ENCODE measurements around the gene SNX27. TPM values are rescaled to one million over a fixed set of nuclear protein-coding genes. Genes with fewer than 3 reads are reported as not detected.

Gene SNX27
- total and polyA plus RNA-seq, 2 donors (not counting 3 experiments of a cell fraction or from before 2014, with no cell fraction given) = 8.1 to 24.9 TPM

DNA sequence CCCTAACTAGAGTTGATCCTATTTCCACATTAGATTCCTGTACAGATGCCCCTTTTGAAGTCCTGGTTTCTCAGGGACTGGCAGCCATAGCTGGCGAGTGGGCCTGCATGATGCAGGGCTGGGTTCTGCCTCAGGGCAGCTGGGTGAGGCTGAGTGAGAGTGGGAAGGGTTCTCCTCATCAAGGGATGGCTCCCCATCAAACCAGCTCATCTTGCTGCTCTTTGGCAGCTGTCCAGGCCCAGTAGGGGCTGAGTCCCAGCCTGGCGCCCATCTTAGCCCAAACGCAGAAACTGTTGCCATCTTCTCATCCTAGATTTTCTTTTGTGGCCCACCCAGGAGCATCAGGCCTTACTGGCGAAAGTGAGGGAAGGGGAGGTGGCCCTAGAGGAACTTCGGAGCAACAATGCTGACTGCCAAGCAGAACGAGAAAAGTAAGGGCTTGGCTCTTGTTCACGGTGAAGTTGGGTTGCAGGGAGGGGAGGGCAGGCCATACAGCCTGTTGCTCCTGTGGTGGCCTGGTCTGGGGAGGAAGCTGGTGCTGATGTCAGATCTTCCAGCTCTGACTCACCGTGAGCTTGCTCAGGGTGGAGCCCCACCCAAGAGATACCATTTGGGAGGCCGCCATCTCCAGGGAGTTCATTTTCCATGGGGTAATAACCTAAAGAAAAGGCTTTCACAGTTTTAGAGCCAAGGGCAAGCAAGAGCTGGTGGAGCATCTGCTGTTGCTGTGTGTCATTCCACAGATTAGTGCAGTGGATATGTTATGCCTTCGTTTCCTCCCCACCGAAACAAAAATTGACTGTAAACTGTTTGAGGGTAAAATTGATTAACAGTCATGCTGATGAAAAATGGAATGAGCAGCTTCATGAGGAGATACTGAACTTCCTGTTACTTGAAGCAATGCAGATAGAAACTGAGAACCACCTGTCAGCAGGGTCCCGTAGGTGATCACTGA is 37.0 kb upstream of the SNX27 start:
- Histone ChIP-seq H3K36me3 (ENCODE audit: control insufficient read depth in 2 of 2, extremely low read depth in 1 of 2, insufficient read depth in 2 of 2, low read length in 2 of 2) (no peaks in the 10 kb centered on the region), H3K4me1 (ENCODE audit: control insufficient read depth, extremely low read depth, insufficient read depth, low read length) (no peaks in the 10 kb centered on the region), H2AFZ (ENCODE audit: low read depth, low read length) (peak overlapping the region; percentile 36), H3K27me3 (ENCODE audit: control insufficient read depth in 2 of 2, insufficient read depth in 2 of 2, low read length in 2 of 2) (no peaks in the 10 kb centered on the region), H3K9me1 (replicated peaks; ENCODE audit: control insufficient read depth, extremely low read depth, insufficient read depth, low read length) (no peaks in the 10 kb centered on the region), H3K9me3 (replicated peaks; ENCODE audit: control insufficient read depth, insufficient read depth, low read length) (no peaks in the 10 kb centered on the region), H3K79me2 (ENCODE audit: control insufficient read depth, insufficient read depth, low read length) (no peaks in the 10 kb centered on the region), H3K4me2 (ENCODE audit: insufficient read depth, low read length) (no peak overlapping the region), H3K9ac (replicated peaks; ENCODE audit: extremely low read depth, insufficient read depth, low read length) (no peak overlapping the region), H4K20me1 (replicated peaks; ENCODE audit: control insufficient read depth, extremely low read depth, insufficient read depth, low read length) (no peaks in the 10 kb centered on the region), H3K27ac (ENCODE audit: insufficient read depth, low read depth, low read length) (no peak overlapping the region), H3K4me3 (replicated peaks in 1 of 3; ENCODE audit: insufficient read depth in 1 of 3, low read depth in 1 of 3, low read length in 3 of 3) (no peak overlapping the region)
- ChIA-PET CTCF (interaction anchor here (0.7 to 3.1 kb wide), 2 partner anchors 13 to 131 kb away, joined by 5 to 9 read pairs; no protein-coding TSS in a partner anchor), POLR2A (interaction anchor here (1.0 kb wide), 1 partner anchor 34 kb away, joined by 3 read pairs; no protein-coding TSS in a partner anchor)
- peak; percentile 61 for TF ChIP-seq FOS (IDR thresholded peaks at IDR 0.05; ENCODE audit: borderline replicate concordance, insufficient read depth, low read length)
- TF ChIP-seq, protein P1, sequence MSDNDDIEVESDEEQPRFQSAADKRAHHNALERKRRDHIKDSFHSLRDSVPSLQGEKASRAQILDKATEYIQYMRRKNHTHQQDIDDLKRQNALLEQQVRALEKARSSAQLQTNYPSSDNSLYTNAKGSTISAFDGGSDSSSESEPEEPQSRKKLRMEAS (IDR thresholded peaks at IDR 0.05; ENCODE audit: insufficient read depth, insufficient read length) = no peak
- no peak for TF ChIP-seq POLR2A (IDR thresholded peaks at IDR 0.05; ENCODE audit: low read depth, low read length)
- dilution Hi-C loops (cut with MboI; ENCODE audit: extremely low pct_ligation_motif_present, low sequenced_read_pairs) (no loop called here), intact Hi-C loops (cut with micrococcal nuclease) (no loop called here)
- BruUV-seq (replicated peaks) = no TSS peak
- DNase-seq (ENCODE audit: low read depth, low spot score) = peak; percentile 12
- FAIRE-seq = no peak

DNA sequence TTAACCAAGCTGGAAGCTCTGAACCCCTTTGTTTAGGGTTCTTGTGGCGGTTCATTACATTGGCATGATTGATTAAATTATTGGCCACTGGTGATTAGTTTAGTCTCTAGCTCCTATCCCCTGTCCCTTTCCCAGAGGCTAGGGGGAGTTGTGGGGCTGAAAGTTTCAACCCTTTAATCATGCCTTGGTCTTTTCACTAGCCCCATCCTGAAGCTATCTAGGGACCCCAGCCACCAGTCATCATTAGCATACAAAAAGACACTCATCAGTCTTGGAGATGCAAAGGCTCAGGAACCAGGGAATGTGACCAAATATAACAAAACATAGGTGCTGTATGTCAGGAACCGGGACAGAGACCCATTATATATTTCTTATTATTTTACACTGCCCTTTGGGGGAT is 34.7 kb upstream of the SNX27 start:
- FAIRE-seq (no peak), DNase-seq (ENCODE audit: low read depth, low spot score) (no peak)
- H3K9ac ChIP-seq (replicated peaks; ENCODE audit: extremely low read depth, insufficient read depth, low read length) = no peak overlapping the region
- no peaks in the 10 kb centered on the region for H3K4me1 ChIP-seq (ENCODE audit: control insufficient read depth, extremely low read depth, insufficient read depth, low read length)
- no peaks in the 10 kb centered on the region for H3K27me3 ChIP-seq (ENCODE audit: control insufficient read depth in 2 of 2, insufficient read depth in 2 of 2, low read length in 2 of 2)
- no peak overlapping the region for H3K4me2 ChIP-seq (ENCODE audit: insufficient read depth, low read length)
- dilution Hi-C loops (cut with MboI; ENCODE audit: extremely low pct_ligation_motif_present, low sequenced_read_pairs) = no loop called here
- H3K9me1 ChIP-seq (replicated peaks; ENCODE audit: control insufficient read depth, extremely low read depth, insufficient read depth, low read length) = no peaks in the 10 kb centered on the region
- no peak overlapping the region for H3K27ac ChIP-seq (ENCODE audit: insufficient read depth, low read depth, low read length)
- TF ChIP-seq POLR2A (IDR thresholded peaks at IDR 0.05; ENCODE audit: low read depth, low read length) (no peak), FOS (IDR thresholded peaks at IDR 0.05; ENCODE audit: borderline replicate concordance, insufficient read depth, low read length) (no peak), MYC (IDR thresholded peaks at IDR 0.05; ENCODE audit: low read depth, low read length) (no peak), EZH2 (IDR thresholded peaks at IDR 0.05; ENCODE audit: borderline replicate concordance, low read depth, low read length, severe bottlenecking) (no peak), JUN (IDR thresholded peaks at IDR 0.05; ENCODE audit: borderline replicate concordance, insufficient read depth, insufficient read length, low read depth) (no peak), POLR2AphosphoS5 (IDR thresholded peaks at IDR 0.05; ENCODE audit: insufficient read depth, low read depth, low read length) (no peak), GATA2 (IDR thresholded peaks at IDR 0.05; ENCODE audit: insufficient read depth, insufficient read length, low read depth, low read length) (no peak)
- TF ChIP-seq, protein P1 (IDR thresholded peaks at IDR 0.05; ENCODE audit: insufficient read depth, insufficient read length) = no peak
- TF ChIP-seq, protein P2, sequence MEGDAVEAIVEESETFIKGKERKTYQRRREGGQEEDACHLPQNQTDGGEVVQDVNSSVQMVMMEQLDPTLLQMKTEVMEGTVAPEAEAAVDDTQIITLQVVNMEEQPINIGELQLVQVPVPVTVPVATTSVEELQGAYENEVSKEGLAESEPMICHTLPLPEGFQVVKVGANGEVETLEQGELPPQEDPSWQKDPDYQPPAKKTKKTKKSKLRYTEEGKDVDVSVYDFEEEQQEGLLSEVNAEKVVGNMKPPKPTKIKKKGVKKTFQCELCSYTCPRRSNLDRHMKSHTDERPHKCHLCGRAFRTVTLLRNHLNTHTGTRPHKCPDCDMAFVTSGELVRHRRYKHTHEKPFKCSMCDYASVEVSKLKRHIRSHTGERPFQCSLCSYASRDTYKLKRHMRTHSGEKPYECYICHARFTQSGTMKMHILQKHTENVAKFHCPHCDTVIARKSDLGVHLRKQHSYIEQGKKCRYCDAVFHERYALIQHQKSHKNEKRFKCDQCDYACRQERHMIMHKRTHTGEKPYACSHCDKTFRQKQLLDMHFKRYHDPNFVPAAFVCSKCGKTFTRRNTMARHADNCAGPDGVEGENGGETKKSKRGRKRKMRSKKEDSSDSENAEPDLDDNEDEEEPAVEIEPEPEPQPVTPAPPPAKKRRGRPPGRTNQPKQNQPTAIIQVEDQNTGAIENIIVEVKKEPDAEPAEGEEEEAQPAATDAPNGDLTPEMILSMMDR (IDR thresholded peaks at IDR 0.05; ENCODE audit: extremely low read depth in 1 of 2, insufficient read depth in 1 of 2, low read depth in 1 of 2, low read length in 2 of 2) = no peak
- BruUV-seq (replicated peaks) = no TSS peak
- H3K79me2 ChIP-seq (ENCODE audit: control insufficient read depth, insufficient read depth, low read length) = no peaks in the 10 kb centered on the region
- no peaks in the 10 kb centered on the region for H3K36me3 ChIP-seq (ENCODE audit: control insufficient read depth in 2 of 2, extremely low read depth in 1 of 2, insufficient read depth in 2 of 2, low read length in 2 of 2)
- ChIA-PET POLR2A (no interaction called here), CTCF (interaction anchor here (1.5 to 3.1 kb wide), 2 partner anchors 11 to 24 kb away, joined by 3 to 9 read pairs; no protein-coding TSS in a partner anchor)
- H2AFZ ChIP-seq (ENCODE audit: low read depth, low read length) = no peak overlapping the region
- H3K4me3 ChIP-seq (replicated peaks in 1 of 3; ENCODE audit: insufficient read depth in 1 of 3, low read depth in 1 of 3, low read length in 3 of 3) = no peak overlapping the region
- H3K9me3 ChIP-seq (replicated peaks; ENCODE audit: control insufficient read depth, insufficient read depth, low read length) = no peaks in the 10 kb centered on the region
- intact Hi-C loops (cut with micrococcal nuclease) = no loop called here
- H4K20me1 ChIP-seq (replicated peaks; ENCODE audit: control insufficient read depth, extremely low read depth, insufficient read depth, low read length) = no peaks in the 10 kb centered on the region

Measured in endothelial cell of umbilical vein (primary cell).